Measurements from ENCODE around the gene RGS9BP.

- TF ChIP-seq EZH2 (IDR thresholded peaks at IDR 0.05) (no peak), POLR2AphosphoS5 (IDR thresholded peaks at IDR 0.05; ENCODE audit: borderline replicate concordance, low read depth, low read length) (no peak), FOXP2 (optimal IDR thresholded peaks at IDR 0.05; ENCODE audit: control extremely low read depth, extremely low read length, insufficient read depth) (no peak)
Measured at GRCh38 chr19:32673573-32673972, 2.1 kb upstream of the RGS9BP start.

Measured in SK-N-MC (cell line).